NCI-H1092 treated with DMSO at 0.1 percent for 48 hours (cell line): ENCODE results near the gene KLHL17.
"Not testable (repeated sequence)": the region's sequence is repeated elsewhere in the genome, so short reads cannot be mapped to it uniquely, and the experiment has no call there.

Source experiments
- DNase-seq: peaks from one replicate; lab custom pipeline; 2025; lab: John Stamatoyannopoulos, UW

The KLHL17 gene

DNA sequence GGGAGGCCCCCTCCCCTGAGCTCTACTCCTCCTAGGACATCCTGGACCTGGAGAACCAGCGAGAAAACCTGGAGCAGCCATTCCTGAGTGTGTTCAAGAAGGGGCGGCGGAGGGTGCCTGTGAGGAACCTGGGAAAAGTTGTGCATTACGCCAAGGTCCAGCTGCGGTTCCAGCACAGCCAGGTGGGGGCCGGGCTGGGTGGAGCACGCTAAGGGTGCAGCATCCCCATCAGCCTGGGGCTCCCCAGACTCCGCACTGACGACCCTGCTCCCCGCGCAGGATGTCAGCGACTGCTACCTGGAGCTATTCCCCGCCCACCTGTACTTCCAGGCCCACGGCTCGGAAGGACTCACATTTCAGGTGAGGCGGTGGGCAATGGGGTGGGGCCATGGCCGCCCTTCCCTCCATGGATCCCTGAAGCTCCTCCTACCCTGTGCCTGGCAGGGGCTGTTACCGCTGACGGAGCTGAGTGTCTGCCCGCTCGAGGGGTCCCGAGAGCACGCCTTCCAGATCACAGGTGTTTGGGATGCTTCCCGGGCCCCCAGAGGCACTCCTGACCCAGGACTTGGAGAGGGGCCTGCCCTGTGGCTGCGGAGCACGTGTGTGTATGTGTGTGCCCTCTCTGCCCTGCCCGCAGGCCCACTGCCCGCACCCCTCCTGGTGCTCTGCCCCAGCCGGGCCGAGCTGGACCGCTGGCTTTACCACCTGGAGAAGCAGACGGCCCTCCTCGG is 10.0 kb downstream of the KLHL17 start:
- DNase-seq: no peak

DNA sequence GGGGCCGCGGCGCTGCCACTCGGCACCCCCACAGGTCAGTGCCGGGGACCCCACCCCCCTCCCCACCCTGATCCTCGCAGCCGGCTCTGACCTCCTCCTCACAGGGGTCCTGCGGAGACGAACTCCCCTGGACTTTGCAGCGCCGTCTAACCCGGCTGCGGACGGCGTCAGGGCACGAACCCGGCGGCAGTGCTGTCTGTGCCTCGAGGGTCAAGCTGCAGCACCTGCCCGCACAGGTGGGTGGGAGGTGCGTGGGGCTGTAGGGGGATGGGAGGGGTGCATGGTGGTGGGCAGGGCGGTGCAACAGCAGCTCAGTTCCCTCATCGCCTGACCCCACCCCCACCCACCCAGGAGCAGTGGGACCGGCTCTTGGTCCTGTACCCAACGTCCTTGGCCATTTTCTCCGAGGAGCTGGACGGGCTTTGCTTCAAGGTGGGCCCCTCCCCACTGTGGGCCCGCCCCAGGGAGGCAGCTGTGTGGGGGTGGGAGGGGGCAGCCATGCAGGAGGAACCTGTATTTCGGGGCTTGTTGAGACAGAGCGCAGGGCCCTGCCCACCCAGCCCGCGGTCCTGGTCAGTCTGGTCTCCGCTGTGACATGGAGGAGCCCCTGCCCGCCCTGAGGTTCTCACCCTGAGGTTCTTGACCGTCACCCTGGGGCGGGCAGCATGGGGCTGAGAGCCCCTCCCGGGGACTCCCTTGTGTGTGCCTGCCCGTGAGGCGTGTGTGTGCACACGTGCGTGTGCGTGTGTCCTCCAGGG is 10.8 kb downstream of the KLHL17 start:
- no peak for DNase-seq

DNA sequence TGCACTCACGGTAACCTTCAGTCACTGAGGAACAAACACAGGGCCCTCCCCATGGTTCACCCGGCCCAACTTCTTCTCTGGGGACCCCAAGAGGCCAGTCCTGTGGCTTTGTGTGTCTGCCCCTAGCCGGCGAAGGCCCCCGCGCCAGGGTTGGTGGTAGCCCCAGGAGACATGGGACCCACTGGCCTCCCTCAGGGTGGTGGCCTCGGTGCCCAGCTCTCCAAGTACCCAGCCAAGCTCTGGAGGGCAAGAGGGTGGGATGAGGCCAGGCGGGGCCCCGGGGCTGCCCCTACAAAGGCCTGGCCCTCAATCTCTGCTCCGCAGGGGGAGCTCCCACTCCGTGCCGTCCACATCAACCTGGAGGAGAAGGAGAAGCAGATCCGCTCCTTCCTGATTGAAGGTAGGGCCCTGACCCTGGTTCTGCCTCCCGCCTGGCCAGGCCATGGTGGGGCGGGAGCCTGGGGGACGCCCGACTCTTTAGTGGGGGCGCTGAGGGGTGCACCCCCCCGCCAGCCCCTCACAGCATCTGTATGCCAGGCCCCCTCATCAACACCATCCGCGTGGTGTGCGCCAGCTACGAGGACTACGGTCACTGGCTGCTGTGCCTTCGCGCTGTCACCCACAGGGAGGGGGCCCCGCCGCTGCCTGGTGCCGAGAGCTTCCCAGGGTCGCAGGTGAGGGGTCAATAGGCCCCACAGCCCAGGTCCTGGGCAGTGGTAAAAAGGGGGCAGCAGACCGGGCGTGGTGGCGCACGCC is 11.5 kb downstream of the KLHL17 start:
- DNase-seq: no peak

- no peak for DNase-seq
Measured at GRCh38 chr1:972726-973458, 12.5 kb downstream of the KLHL17 start.

GRCh38 chr1:973459-974292 is 13.3 kb downstream of the KLHL17 start:
- DNase-seq: no peak

GRCh38 chr1:974293-974640 is 13.9 kb downstream of the KLHL17 start:
- DNase-seq: no peak

GRCh38 chr1:974687-975328 is 14.4 kb downstream of the KLHL17 start:
- DNase-seq: no peak

DNA sequence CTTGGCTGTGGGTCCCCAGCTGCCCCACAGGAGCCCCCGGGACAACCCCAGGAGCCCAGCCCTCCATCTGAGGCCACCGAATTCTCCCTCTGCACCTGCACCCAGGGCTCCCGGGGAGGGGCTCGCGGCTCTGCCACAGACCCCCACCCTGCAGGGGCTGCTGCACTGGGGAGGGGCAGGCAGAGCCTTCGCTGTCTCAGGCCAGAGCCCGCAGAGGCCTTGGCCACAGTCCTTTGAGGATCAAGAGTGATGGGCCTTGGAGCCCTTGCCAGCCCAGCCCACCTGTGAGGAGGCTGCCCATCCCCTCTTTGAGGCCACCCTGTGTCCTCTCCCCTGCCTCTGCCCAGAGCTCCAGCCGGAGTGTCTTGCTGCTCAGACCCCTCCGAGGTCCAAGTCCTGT is 15.0 kb downstream of the KLHL17 start:
- DNase-seq: no peak

- peak; percentile 28 for DNase-seq
Measured at GRCh38 chr1:975896-976683, 15.7 kb downstream of the KLHL17 start.

GRCh38 chr1:976791-977190 is 16.4 kb downstream of the KLHL17 start:
- DNase-seq: not testable (repeated sequence)

- DNase-seq: no peak
Measured at GRCh38 chr1:978069-978834, 17.9 kb downstream of the KLHL17 start.

DNA sequence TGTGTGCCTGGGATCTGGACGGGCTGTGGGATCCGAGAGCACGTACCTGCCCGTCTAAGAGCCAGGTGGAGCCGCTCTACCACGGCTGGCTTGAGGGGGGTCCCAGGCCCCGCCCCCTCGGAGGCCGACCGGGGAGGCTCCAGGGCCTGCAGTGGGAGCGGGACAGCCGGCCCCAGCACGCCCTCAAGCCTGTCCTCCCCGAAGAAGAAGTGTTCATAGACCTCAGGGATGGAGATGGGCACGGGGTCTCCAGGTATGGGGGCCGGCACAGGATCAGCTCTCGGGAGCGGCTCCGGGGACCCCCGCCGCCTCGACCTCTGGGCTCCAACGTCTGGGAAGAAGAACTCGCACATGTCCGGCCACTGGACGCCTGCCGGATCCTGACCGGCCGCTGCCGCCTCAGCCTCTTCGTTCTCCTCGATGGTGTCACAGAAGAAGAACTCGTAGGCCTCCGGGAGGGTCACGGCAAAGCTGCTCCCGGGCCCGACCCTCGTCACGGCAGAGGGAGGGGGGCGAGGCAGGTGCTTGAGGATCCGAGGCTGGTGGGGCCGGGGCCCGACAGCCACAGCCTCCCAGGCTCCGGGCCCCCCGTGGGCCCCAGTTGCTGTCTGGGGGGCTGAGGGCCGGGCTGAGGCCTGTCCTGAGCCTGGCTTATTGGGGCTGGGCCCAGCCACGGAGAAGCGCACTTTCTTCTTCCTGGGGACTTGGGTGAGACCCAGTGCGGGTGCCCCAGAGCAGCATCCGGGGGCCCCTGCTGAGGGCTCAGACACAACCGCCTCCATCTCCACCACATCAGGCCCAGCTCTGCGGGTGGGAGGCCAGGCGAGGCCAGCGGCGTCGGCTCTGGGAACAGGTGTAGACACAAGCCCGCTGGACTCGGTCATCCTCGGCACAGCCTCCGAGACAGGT is 18.7 kb downstream of the KLHL17 start:
- DNase-seq: no peak

DNA sequence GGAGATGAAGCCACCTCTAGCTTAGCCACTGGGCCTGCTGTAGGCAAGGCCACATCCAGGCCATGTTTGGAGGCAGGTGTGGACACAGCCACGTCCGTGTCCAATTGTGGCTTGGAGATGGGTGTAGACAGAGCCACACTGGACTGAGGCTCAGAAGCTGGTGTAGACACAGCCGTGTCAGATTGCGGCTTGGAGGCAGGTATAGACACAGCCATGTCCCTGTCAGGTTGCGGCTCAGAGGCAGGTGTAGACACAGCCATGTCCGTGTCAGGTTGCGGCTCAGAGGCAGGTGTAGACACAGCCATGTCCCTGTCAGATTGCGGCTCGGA is 19.3 kb downstream of the KLHL17 start:
- no peak for DNase-seq

DNA sequence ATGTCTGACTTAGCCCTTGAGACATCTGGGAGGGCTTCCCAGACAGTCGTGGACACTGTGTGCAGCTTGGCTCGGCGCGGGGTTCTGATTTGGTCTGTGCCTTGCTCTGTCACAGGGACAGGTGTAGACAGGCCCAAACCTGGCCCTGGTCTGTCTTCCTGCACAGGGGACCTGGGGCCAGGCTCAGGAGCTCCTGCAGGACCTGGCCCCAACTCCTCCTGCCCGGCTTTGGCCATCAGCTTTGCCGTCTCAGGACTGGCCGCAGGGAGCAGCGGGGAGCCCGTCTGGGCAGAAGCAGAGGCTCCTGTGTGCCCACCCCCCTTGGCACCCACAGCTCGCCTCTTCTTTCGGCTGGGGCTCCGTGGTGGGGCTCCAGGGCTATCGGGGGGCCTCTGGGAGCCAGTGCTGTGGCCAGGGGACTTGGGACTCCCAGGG is 19.8 kb downstream of the KLHL17 start:
- DNase-seq: no peak

DNA sequence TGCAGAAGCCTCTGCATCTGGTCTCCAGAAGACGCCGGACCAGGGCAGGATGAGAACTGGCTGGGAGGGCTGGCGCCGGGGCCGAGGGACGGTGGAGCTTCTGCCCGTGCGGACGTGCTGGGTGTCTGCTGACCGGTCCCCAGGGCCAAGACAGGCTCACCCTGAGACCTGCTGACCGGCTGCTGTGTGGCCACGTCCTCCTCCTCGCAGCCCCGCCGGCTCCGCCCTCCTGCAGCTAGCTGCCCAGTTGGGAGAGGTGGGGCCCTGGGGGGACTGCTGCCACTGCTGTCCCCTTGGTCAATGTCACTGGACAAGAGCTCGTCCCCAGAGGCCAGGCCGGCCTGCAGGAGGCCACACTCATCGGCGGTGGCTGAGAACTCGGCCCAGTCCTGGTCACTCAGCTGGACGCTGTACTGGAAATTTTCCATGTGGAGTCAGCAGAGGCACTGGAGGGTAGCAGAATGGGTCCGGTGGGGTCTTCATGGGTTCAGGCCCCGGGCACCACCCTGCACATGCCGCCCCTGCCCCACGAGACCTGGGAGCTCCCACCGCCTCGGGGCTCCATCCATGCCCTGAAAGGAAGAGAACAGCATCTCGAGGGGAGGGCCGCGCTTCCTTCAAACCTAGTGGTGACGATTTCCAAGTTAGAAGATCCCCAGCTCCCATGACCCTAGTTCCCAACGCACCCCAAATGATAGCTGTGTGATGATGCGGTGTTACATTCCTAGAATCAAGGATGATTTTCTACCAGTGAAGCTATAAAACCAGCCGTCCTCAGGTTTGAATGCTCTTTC is 20.4 kb downstream of the KLHL17 start:
- no peak for DNase-seq

DNA sequence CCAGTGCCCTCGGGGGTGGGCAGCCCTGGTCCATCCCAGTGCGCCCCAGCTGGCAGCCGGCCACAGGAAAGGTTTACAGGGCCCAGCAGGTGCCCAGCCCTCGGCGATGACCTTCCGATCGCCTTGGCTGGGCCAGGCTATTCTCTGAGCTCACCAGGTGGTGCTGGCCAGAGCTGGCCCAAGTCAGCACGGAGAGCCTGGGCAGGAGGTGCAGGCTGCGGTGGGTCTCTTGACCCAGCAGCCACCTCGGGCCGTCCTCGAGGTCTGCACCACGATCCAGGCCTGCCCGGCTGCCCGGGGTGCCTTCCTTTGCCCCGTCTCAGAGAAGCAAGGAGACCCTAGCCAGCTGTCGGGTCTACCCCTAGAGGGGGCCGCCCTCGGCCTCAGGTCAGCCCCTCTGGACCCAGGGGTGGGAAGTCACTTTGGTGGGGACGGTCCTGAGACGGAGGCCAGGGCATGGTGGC is 21.1 kb downstream of the KLHL17 start:
- DNase-seq: no peak

- no peak for DNase-seq
Measured at GRCh38 chr1:981955-982558, 21.7 kb downstream of the KLHL17 start, which contains the start of gene PERM1. PERM1 (minus strand) TSS chr1:982093; CDS start chr1:981029, 1,064 bp downstream.
